Glomerular visceral epithelial cell (primary cell): Measurements from ENCODE around the gene CCDC124.

ENCODE experiments used
- DNase-seq: peaks from one replicate; pipeline ENCODE4 v3.0.0-alpha.2; 2016; ENCODE audit errors: extremely low spot score

Gene CCDC124

DNA sequence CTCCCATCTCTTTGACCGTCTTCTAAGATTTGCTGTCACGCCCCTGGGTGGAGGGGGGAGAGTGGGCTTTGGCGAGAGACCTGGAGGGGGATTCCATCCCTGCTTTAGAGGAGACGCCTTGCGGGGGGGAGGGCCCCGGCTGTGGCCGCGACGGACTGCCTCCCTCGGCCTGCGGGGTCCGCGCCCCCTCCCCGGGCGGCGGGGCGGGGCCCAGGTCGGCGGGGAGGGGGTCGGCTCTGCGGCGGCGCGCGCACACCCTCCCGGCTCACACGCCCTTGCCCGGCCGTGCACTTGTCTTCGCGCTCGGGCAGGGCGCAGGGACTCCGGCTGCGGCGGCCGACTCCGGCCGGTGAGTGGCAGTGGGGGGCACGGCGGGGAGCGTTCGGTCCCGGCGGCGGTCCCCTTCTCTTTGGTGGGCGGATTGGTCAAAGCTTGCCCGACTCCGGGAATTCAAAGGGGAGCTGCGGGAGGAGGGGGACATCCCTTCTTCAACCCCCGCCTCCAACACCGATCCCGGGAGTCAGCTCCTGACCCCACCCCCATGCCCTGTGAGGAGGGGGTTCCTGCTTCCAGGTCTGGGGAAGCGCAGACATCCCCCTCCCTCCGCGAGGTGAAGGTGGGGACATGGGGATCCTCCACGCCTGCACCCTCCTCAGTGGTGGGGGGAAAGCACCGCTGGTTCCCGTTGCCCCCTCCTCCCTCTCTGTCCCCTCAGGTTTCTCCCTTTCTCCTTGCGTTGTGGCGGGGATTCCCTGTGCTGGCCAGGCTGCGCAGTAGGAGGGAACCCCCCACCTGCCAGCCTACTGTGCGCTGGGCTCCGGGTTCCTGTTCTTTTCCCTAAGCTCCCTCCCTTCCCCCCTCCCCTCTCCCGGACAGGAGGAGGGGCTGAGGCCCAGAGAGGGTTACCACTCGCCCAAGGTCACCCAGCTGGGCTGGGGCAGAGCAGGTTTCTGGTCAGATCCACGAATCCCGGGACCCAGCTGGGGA is 19.5 kb downstream of the CCDC124 start:
- DNase-seq: no peak

GRCh38 chr19:17953316-17953801 is 20.5 kb downstream of the CCDC124 start:
- no peak for DNase-seq

- DNase-seq: no peak
Observed at GRCh38 chr19:17953869-17954268, 21.1 kb downstream of the CCDC124 start.

DNA sequence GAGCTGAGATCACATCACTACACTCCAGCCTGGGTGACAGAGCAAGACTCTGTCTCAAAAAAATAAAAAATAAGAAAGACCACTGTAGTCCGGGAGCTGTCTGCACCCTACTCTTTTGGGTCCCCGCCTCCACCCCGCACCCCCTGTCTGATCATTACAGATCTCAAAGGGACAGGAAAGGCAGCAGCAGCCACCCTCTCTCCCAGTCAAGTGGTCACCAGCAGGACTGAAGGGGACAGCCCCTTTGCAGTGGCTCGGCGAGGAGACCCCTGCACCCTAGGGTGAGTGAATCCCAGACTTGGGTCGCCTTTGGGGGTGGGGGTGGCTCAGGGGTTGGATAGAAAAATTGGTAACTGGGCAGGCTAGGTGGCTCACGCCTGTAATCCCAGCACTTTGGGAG is 21.6 kb downstream of the CCDC124 start:
- no peak for DNase-seq

DNA sequence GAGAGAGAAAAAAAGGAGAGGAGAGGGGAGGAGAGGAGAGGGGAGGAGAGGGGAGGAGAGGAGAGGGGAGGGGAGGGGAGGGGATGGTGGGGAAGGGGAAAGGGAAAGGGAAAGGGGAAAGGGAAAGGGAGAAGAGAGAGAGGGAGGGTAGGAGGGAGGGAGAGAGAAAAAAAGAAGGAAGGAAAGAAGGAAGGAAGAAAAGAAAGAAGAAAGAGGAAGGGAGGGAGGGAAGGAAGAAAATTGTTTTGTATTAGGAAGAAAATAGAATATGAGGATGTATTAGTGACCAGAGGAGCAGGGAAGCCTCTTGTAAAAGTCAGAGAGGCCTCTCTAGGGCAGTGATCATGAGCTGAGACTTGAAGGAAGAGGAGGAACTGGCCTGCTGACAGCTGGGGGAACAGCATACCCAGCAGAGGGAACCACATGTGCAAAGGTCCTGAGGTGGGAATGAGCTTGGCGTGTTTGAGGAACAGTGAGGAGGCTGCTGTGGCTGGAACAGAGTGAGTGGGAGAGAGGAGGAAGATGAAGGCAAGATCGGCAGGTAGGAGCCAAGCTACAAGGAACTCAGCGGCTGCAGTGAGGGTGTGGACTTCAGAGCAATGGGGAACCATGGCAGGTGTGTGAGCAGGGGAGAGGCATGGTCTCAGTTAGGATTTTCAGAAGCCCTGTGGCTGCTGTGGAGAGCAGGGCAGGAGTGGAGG is 24.5 kb downstream of the CCDC124 start:
- DNase-seq: no peak

GRCh38 chr19:17957885-17958284 is 25.1 kb downstream of the CCDC124 start:
- DNase-seq: no peak

- DNase-seq: no peak
Observed at GRCh38 chr19:17963936-17964691, 31.3 kb downstream of the CCDC124 start.

DNA sequence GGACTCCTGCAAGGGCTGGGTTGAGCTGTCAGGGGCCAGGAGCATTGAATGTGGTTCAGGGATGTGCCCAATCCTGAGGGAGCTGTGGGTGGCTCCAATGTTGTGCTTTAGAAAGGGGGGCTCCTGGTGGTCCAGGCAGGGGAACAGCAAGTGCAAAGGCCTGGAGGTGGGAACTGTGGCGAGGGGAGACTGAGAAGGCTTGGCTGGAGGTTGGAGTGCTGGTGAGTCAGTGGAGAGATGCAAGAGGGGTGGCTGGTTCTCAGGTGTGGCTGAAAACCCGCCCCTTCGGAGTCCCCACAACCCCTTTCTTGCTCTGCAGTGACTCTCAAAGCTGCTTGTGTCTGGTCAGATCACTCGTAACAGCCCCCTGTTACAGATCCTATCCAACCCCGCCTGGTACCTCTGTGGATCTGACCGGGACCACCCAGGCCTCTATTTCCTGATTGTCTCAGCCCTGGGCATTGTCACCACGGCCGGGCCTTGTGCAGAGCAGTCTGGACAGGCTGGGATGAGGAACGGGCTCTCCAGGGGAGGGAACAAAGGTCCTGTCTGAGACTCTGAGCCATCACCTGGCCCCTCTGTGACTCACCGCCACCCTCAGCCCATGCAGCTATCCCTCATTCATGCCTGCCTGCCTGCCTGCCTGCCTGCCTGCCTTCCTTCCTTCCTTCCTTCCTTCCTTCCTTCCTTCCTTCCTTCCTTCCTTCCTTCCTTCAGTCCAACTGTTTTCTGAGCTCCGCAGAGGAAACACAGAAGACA is 32.7 kb downstream of the CCDC124 start:
- DNase-seq: no peak

DNA sequence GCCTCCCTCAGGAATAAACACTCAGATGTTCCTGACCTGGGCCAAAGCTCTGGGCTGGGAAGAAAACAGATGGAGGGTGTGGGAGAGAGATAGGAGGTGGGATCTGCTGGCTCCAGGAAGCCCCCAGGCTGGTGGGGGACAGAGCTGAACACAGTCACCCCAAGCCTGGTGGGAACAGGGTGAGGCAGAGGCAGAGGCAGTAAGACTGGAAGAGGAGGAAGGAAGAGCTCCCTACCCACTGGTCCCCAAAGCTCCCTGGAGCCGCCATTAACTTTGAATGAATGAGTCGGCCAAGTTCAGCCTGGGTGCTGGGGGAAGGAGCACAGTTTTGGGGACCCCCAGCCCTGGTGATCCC is 33.3 kb downstream of the CCDC124 start:
- DNase-seq: no peak

DNA sequence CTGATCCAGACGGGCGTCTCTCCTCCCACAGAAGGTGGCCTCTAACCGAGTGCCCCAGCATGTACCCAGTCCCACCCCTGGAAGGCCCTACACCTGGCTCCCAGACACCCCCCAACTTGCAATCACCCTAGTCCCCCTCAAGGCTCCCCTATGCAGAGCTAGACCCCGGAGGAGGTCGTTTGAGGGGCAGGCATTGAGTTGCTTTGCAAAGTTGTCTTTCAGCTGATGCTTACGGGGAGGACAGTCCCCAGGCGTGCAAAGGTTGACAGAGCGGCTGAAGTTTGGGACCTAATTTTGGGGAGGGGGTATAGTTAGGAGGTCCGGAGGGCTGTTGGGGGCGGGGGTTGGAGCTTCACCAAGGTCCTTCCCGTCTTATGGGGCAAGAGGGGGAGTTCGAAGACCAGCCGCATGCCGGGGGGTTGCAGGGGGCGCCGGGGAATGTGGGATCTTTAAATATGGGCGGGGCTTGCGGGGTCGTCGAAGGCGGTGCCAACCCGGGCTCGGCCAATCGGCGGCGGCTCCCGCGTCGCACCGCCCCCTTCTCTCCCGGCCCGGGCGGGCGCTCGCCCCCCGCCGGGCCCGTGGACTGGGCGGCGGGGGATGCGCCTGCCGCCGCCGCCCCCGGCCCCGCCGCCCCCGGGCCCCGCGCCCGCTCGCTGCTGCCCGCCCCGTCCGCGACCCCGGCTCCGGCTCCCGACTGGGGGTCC is 33.9 kb downstream of the CCDC124 start, which contains the start of gene KCNN1:
Gene KCNN1, plus strand, starts transcription at position 558 of the 707 bp plus-strand sequence. CDS start 6,782 bp downstream, outside the sequence.
- no peak for DNase-seq

DNA sequence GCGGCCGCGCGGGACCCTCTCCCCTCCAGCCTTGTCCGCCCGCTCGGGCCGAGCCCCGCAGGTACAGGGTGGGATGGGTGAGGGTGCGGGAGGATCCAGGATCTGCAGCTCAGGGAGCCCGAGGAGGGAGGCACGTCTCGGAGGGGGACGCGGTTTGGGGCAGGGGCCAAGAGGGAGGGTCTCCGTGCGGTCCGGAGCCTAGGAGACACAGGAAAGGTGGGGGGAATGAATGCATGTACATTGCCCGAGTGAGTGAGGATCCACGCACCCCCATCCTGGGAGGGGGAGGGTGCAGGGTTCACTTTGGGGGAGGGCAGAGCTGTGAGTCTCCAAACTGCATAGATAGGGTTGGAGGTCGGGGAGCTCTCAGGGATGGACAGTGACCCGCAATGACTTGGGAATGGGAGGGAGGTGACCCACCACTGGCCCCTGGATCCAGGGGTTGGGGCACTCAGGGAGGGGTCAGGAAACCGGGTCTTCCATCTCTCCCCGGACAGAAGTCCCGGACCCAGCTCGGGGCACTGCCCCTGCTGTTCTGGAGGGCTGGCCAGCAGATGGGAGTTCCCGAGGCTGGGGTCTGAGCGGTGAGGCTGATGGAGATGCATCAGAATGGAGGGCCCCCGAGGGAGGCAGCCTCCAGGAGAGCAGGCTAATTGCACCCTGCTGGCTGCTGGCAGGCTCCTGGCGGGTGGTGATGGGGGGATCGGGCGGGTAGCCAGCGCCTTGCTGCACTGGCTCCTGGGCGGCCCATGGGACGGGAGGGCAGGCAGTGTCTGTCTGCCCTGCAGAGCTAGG is 34.6 kb downstream of the CCDC124 start:
- DNase-seq: no peak

DNA sequence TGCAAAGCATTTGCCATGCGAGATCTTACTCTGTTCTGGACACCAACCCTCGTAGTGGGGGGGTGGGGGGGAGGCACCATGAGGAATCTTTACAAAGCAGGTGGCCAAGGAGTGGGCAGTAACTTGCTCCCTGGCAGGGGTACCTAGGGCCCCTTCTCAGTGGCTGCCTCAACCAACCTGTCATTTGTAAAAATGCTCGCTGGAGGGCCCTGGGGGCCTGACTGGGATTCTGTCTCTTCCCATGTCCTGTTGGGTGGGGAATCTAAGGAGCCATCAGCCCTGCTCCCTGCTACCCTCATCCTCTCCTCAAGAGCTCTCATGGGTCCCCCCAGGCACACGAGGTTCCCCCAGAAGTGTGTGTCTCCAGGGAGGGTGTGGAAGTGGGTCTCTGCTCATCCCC is 35.5 kb downstream of the CCDC124 start:
- DNase-seq: no peak

GRCh38 chr19:17969096-17969792 is 36.4 kb downstream of the CCDC124 start:
- DNase-seq: no peak

- DNase-seq: no peak
Observed at GRCh38 chr19:17972230-17972629, 39.4 kb downstream of the CCDC124 start.

GRCh38 chr19:17973759-17974158 is 40.9 kb downstream of the CCDC124 start:
- no peak for DNase-seq

DNA sequence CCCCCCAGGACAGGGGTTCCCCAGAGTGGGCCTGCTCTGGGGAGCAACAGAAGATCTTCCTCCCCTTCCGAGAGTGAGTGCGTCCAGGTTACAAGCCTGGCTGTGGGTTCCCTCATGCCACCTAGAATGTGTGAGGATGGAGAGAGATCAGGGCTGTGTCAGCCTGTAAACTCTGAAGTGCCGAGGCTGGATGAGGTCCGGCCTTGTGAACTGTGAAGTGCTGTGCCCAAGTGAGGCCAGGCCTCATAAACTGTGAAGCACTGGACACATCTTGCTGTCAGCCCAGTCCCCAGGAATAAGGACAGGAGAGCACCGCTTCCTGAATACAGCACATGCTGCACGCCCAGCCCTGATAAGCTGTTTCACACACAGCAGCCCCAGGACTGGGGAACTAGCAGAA is 41.7 kb downstream of the CCDC124 start:
- DNase-seq: no peak

GRCh38 chr19:17975032-17975431 is 42.2 kb downstream of the CCDC124 start:
- no peak for DNase-seq

- no peak for DNase-seq
Observed at GRCh38 chr19:17977021-17977420, 44.2 kb downstream of the CCDC124 start.

DNA sequence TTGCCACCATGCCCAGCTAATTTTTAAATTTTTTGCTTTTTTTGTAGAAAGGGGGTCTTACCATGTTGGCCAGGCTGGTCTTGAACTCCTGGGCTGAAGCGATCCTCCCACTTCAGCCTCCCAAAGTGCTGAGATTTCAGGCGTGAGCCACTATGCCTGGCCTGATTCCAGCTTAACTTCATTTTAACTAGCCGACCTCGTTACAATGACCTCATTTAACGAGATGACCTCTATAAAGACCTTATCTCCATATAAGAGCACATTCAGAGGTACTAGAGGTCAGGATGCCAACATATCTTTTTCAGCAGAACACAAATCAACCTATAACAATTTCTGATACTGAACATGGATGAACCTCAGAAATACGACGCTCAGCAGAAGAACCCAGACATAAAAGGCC is 44.7 kb downstream of the CCDC124 start:
- no peak for DNase-seq
